HCEC 1CT (cell line): ENCODE data around the gene RNFT2.

Experiments
- DNase-seq: peaks from one replicate; pipeline ENCODE4 v3.0.0-alpha.2; 2017

Gene RNFT2, protein sequence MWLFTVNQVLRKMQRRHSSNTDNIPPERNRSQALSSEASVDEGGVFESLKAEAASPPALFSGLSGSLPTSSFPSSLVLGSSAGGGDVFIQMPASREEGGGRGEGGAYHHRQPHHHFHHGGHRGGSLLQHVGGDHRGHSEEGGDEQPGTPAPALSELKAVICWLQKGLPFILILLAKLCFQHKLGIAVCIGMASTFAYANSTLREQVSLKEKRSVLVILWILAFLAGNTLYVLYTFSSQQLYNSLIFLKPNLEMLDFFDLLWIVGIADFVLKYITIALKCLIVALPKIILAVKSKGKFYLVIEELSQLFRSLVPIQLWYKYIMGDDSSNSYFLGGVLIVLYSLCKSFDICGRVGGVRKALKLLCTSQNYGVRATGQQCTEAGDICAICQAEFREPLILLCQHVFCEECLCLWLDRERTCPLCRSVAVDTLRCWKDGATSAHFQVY

DNA sequence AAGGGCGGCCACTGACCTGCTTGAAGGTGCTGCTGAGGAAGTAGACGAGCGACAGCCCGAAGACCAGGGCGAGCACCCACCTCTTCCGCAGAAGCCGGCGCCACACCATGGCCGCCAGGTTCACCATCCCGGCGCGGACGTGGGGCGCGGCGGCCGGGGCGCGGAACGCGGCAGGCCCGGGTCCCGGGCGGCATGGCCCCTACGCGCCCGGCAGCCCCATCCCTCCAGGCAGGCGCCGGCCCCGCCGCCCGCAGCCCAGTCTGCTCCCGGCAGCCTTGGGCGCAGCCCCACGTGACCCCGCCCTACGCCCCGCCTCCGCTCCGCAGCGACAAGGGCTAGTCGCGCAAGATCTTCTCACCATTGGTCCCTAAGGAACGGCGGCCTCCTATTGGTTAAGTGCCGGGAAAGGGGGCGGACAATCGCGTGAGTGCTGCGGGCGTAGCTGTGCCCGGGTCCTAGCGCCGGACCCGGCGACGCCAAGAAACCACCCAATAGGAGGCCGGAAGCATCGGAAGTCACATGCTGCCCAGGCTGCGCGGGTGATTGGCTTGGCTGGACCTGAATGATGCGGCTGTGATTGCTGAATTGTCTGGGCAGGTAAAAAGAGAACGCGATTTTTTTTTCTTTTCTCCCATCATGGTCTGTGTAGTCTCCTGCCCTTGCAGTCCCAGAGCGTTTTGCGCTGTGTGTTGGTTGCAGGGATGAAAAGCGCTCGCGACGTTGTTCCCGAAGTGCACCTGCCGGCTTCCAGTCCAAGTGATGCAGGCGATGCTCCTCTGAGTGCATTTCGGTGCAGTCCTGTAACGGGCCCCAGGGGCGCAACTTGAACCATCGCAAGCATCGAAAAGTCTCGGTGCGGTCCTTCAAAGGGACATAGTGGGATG is at the start of gene RNFT2, which contains the start of gene SPRING1:
Gene RNFT2 (plus strand): TSS at position 542 of the 884 bp plus-strand sequence. CDS start 2,183 bp downstream, outside the sequence.
Gene SPRING1 (minus strand): TSS at position 296 of the 884 bp plus-strand sequence. CDS start 169 bp downstream, at position 127.
- DNase-seq: peak; percentile 99

DNA sequence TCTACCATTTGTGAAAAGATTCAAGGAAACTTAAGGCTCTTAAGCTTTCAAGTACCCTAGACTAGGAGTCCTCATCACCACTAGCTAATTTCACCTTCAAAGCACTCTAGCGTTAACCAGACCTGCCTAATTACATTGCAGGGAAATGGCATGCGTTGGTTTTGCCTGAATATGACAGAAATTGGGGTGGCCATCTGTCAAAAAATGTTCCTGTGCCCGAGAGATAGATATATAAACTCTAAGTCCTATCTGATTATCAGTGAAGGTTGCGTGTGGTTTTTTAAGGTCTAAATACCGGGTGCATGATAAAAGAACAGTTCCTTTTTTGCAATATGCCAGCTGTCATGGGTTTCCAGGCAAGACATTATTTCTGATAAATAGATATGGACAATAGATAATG is 48.6 kb upstream of the RNFT2 start:
- DNase-seq: no peak

- no peak for DNase-seq
Measured at GRCh38 chr12:116689979-116690744, 48.0 kb upstream of the RNFT2 start.

GRCh38 chr12:116691205-116691604 is 46.9 kb upstream of the RNFT2 start:
- no peak for DNase-seq

GRCh38 chr12:116691636-116692035 is 46.5 kb upstream of the RNFT2 start:
- DNase-seq: no peak

GRCh38 chr12:116692605-116693004 is 45.5 kb upstream of the RNFT2 start:
- no peak for DNase-seq

GRCh38 chr12:116693286-116694227 is 44.6 kb upstream of the RNFT2 start:
- DNase-seq: no peak

GRCh38 chr12:116694653-116695463 is 43.3 kb upstream of the RNFT2 start:
- DNase-seq: no peak

DNA sequence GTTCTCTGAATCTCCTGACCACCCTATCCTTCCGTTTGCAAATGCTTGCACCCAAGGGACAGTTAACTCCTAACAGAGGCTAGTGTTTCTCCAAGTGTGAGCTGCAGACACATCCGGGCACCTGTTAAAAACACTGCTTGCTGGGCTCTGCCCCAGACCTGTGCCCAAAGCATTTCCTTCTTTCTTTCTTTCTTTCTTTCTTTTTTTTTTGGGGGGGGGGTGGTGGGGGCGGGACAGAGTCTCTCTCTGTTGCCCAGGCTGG is 42.7 kb upstream of the RNFT2 start:
- no peak for DNase-seq

GRCh38 chr12:116697305-116697704 is 40.8 kb upstream of the RNFT2 start:
- DNase-seq: no peak

DNA sequence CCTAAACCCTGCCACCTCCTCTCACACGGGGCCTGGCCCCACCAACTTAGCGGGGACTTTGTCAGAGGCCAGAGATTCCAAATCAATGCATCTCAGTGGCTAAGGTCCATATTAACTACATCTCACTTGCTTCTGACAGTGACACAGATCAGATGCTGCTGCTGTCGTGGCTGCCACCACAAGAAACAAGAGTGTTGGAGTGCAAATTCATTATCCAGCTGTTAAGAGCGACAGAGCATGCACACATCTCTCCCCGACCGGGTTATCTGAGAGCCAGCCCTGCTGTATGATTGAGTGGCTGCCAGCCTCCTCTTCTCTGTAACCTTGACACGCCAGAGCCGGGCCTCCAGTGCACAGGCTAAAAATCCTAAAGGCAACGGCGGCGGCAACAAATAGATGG is 40.4 kb upstream of the RNFT2 start:
- no peak for DNase-seq

GRCh38 chr12:116698116-116698515 is 40.0 kb upstream of the RNFT2 start:
- DNase-seq: no peak

DNA sequence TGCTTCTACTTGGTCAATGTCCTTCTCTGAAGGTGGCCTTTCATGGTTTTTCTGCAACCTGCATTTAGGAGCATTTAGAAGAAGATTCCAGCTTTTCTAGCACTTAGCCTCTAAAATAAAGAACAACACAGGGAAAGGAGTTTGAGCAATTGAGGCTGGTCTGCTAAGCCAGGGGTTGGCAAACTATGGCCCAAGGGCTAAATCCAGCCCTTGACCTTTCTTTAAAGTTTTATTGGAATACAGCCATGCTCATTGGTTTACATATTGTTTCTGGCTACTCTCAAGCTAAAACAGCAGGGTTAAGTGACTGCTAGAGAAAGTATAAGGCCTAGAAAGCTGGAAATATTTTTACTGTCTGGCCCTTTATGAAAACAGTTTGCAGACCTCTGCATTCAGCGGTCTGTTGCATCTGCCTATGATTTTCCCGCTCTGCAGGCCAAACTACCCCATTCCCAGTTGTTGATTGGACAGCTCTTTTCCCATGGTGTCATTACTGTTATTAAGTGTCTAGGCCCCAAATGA is 39.5 kb upstream of the RNFT2 start:
- DNase-seq: no peak

DNA sequence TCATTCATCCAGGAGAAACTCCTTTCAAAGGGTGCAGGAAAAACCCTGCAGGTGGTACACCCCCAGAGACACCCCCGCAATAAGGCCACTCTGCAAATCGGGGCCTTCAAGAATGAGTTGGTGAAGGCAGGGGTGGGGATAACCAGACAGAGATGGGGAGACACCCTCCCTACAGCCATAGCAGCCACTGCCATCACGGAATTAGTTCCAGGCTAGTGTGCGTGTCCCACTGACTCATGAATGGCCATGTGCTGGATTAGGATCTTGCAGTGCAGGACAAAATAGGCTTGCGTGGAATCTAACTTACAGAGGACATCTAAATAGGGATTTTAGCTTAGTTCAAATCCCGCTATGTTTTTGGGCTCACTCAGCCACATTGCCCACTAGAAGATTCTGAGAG is 38.0 kb upstream of the RNFT2 start:
- no peak for DNase-seq

DNA sequence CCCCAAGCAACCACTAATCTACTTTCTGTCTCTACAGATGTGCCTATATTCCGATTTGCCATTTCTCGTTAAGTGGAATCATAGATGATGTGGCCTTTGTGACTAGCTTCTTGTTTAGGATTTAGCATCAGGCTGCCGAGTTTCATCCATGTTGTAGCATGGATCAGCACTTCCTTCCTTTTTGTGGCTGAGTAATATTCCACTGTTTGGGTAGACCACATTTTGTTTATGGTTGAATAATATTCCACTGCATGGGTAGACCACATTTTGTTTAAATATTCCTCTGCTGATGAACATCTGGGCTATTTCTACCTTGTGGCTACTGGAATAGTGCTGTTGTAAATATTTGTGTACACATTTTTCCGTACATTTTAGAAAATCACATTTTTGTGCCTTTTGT is 36.7 kb upstream of the RNFT2 start:
- DNase-seq: no peak

GRCh38 chr12:116703214-116703795 is 34.8 kb upstream of the RNFT2 start:
- peak; percentile 51 for DNase-seq

- DNase-seq: no peak
Measured at GRCh38 chr12:116707751-116708150, 30.4 kb upstream of the RNFT2 start.

DNA sequence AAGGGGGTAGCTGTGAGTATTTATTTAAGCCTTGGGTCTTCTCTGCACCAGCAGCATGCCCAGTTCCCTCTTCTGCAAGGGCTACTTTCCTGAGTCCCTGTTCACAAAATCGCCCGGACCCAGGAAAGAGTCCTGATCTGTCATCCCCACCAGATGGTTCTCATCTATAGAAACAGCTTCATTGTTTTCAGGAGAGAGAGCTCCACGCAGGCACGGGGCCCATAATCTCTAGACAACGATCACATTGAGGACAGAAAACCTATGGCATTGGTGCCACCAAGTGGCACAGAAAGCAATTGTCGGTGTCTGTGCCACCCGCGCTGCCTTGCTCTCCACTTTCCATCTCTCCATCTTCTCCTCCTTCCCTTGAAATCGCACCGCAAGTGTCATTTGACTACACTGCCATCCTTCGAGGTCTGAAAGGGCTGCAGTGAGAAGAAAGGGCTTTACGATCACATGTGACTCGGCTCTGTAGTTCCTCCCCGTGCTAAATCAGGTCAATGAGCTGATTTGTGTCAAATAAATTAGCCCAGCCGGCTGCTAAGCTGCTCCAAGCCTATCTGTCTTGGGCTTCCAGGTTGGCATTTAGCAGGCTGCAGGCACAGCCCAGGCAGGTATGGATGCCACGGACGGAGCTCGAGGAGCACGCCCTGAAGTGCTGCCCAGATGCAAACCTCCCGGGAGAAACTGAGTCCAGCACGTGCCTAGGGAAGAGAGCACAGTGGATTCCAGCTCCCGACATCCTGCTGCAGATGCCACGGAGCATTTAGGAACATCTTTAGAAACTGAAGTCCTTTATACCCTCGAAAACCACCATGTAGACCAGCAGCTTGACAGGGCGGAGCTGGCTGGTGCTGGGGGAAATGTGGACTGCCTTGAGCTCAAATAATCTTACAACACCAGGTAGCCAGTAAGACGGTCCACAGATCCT is 29.0 kb upstream of the RNFT2 start:
- DNase-seq: peak; percentile 47

GRCh38 chr12:116709768-116710167 is 28.3 kb upstream of the RNFT2 start:
- DNase-seq: no peak
